Measurements from ENCODE around the gene MTHFD2L. TPM values are rescaled to one million over a fixed set of nuclear protein-coding genes. Genes with fewer than 3 reads are reported as not detected.

Gene MTHFD2L
- polyA plus RNA-seq, 1 donor from 2014 or later, result 43.5 TPM

- no peaks in the 10 kb centered on the region for H3K36me3 ChIP-seq (ENCODE audit: insufficient read depth, low read length)
- H3K9me2 ChIP-seq (ENCODE audit: insufficient read depth, low read length), result no peaks in the 10 kb centered on the region
- H3K79me2 ChIP-seq (replicated peaks; ENCODE audit: insufficient read depth, low read length), result no peaks in the 10 kb centered on the region
- H3F3A ChIP-seq (ENCODE audit: insufficient read depth, low read length, poor library complexity, severe bottlenecking), result no peaks in the 10 kb centered on the region
- TF ChIP-seq SMC3 (conservative IDR thresholded peaks at IDR 0.05; ENCODE audit: poor library complexity), result peak; percentile 69
- no peak for TF ChIP-seq REST (IDR thresholded peaks at IDR 0.05; ENCODE audit: borderline replicate concordance)
- TF ChIP-seq TAF1 (IDR thresholded peaks at IDR 0.05; ENCODE audit: low read depth), result no peak
- TF ChIP-seq MXI1 (conservative IDR thresholded peaks at IDR 0.05; ENCODE audit: poor library complexity, severe bottlenecking), result no peak
- TF ChIP-seq EZH2 (IDR thresholded peaks at IDR 0.05; ENCODE audit: borderline replicate concordance, insufficient read depth, low read length, poor library complexity, severe bottlenecking), result no peak
- TF ChIP-seq, protein P1, sequence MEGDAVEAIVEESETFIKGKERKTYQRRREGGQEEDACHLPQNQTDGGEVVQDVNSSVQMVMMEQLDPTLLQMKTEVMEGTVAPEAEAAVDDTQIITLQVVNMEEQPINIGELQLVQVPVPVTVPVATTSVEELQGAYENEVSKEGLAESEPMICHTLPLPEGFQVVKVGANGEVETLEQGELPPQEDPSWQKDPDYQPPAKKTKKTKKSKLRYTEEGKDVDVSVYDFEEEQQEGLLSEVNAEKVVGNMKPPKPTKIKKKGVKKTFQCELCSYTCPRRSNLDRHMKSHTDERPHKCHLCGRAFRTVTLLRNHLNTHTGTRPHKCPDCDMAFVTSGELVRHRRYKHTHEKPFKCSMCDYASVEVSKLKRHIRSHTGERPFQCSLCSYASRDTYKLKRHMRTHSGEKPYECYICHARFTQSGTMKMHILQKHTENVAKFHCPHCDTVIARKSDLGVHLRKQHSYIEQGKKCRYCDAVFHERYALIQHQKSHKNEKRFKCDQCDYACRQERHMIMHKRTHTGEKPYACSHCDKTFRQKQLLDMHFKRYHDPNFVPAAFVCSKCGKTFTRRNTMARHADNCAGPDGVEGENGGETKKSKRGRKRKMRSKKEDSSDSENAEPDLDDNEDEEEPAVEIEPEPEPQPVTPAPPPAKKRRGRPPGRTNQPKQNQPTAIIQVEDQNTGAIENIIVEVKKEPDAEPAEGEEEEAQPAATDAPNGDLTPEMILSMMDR (IDR thresholded peaks at IDR 0.05; ENCODE audit: poor library complexity, severe bottlenecking), result peak; percentile 78
- no peak for TF ChIP-seq EP300 (conservative IDR thresholded peaks at IDR 0.05; ENCODE audit: poor library complexity, severe bottlenecking)
- TF ChIP-seq RAD21 (conservative IDR thresholded peaks at IDR 0.05), result peak; percentile 81
- TF ChIP-seq POLR2AphosphoS5 (IDR thresholded peaks at IDR 0.05), result no peak
- H4K20me1 ChIP-seq (ENCODE audit: insufficient read depth), result no peaks in the 10 kb centered on the region
- H2AFZ ChIP-seq (ENCODE audit: low read depth, low read length), result no peak overlapping the region
- no peak overlapping the region for H3K4me2 ChIP-seq (ENCODE audit: low read length)
- no peaks in the 10 kb centered on the region for H3K27me3 ChIP-seq (ENCODE audit: insufficient read depth, low read depth, low read length)
- no peak overlapping the region for H3K4me3 ChIP-seq (ENCODE audit: low read length)
- H3K27ac ChIP-seq (ENCODE audit: low read length), result no peak overlapping the region
- no peaks in the 10 kb centered on the region for H3K9me3 ChIP-seq (ENCODE audit: low read length)
- no peak overlapping the region for H3K9ac ChIP-seq (ENCODE audit: low read length)
Measured at GRCh38 chr4:74311696-74312313, 153.9 kb downstream of the MTHFD2L start.

GRCh38 chr4:74314329-74314728 lies 156.4 kb downstream of the MTHFD2L start:
- H3K79me2 ChIP-seq (replicated peaks; ENCODE audit: insufficient read depth, low read length), result no peaks in the 10 kb centered on the region
- no peaks in the 10 kb centered on the region for H4K20me1 ChIP-seq (ENCODE audit: insufficient read depth)
- H3K36me3 ChIP-seq (ENCODE audit: insufficient read depth, low read length), result no peaks in the 10 kb centered on the region
- H3K4me2 ChIP-seq (ENCODE audit: low read length), result no peak overlapping the region
- no peak overlapping the region for H3K9ac ChIP-seq (ENCODE audit: low read length)
- no peak for TF ChIP-seq TAF1 (IDR thresholded peaks at IDR 0.05; ENCODE audit: low read depth)
- TF ChIP-seq REST (IDR thresholded peaks at IDR 0.05; ENCODE audit: borderline replicate concordance), result no peak
- no peak for TF ChIP-seq MXI1 (conservative IDR thresholded peaks at IDR 0.05; ENCODE audit: poor library complexity, severe bottlenecking)
- no peak for TF ChIP-seq EP300 (conservative IDR thresholded peaks at IDR 0.05; ENCODE audit: poor library complexity, severe bottlenecking)
- no peak for TF ChIP-seq RAD21 (conservative IDR thresholded peaks at IDR 0.05)
- TF ChIP-seq, protein P1 (IDR thresholded peaks at IDR 0.05; ENCODE audit: poor library complexity, severe bottlenecking), result no peak
- TF ChIP-seq SMC3 (conservative IDR thresholded peaks at IDR 0.05; ENCODE audit: poor library complexity), result no peak
- no peak overlapping the region for H2AFZ ChIP-seq (ENCODE audit: low read depth, low read length)
- no peaks in the 10 kb centered on the region for H3K9me3 ChIP-seq (ENCODE audit: low read length)
- no peaks in the 10 kb centered on the region for H3F3A ChIP-seq (ENCODE audit: insufficient read depth, low read length, poor library complexity, severe bottlenecking)
- H3K27ac ChIP-seq (ENCODE audit: low read length), result no peak overlapping the region
- no peak overlapping the region for H3K4me3 ChIP-seq (ENCODE audit: low read length)
- H3K9me2 ChIP-seq (ENCODE audit: insufficient read depth, low read length), result no peaks in the 10 kb centered on the region
- H3K27me3 ChIP-seq (ENCODE audit: insufficient read depth, low read depth, low read length), result no peaks in the 10 kb centered on the region

Data from neural cell (in vitro differentiated cells).